AG09309 (cell line): ENCODE results near the gene CDC42BPA.

Source experiments
- DNase-seq: peaks from one replicate; pipeline ENCODE4 v3.0.0-alpha.2; 2010; ENCODE audit warnings: low read depth
- H3K4me3 ChIP-seq: 2 replicates; pipeline ENCODE4 v1.5.1; 2011; ENCODE audit warnings: mild to moderate bottlenecking, low read depth, low read length, moderate library complexity; ENCODE audit not compliant: control insufficient read depth
- CTCF ChIP-seq: IDR thresholded peaks from 2 replicates; pipeline ENCODE4 v1.5.1; 2011; ENCODE audit warnings: mild to moderate bottlenecking, low read depth, low read length, inconsistent platforms; ENCODE audit not compliant: insufficient read depth, control insufficient read depth; ENCODE audit errors: missing control alignments

Gene CDC42BPA

GRCh38 chr1:226978432-226979114 is 339.7 kb downstream of the CDC42BPA start:
- no peak for DNase-seq
- no peak overlapping the region for H3K4me3 ChIP-seq
- no peak for TF ChIP-seq CTCF

- no peak for TF ChIP-seq CTCF
These were observed 340.5 kb downstream of the CDC42BPA start for GRCh38 chr1:226977643-226978431.

GRCh38 chr1:226976978-226977642 is 341.2 kb downstream of the CDC42BPA start:
- H3K4me3 ChIP-seq: no peak overlapping the region
- no peak for TF ChIP-seq CTCF
- DNase-seq: no peak

More at GRCh38 chr1:226977643-226978431, 340.5 kb downstream of the CDC42BPA start:
- DNase-seq: no peak
- H3K4me3 ChIP-seq: no peak overlapping the region

GRCh38 chr1:226976276-226976977 is 341.9 kb downstream of the CDC42BPA start:
- no peak overlapping the region for H3K4me3 ChIP-seq
- TF ChIP-seq CTCF: no peak

GRCh38 chr1:226975259-226976250 is 342.7 kb downstream of the CDC42BPA start:
- TF ChIP-seq CTCF: no peak
- no peak for DNase-seq
- H3K4me3 ChIP-seq: no peak overlapping the region

More at GRCh38 chr1:226976276-226976977, 341.9 kb downstream of the CDC42BPA start:
- no peak for DNase-seq
